ENCODE results near the gene CDH24.

DNA sequence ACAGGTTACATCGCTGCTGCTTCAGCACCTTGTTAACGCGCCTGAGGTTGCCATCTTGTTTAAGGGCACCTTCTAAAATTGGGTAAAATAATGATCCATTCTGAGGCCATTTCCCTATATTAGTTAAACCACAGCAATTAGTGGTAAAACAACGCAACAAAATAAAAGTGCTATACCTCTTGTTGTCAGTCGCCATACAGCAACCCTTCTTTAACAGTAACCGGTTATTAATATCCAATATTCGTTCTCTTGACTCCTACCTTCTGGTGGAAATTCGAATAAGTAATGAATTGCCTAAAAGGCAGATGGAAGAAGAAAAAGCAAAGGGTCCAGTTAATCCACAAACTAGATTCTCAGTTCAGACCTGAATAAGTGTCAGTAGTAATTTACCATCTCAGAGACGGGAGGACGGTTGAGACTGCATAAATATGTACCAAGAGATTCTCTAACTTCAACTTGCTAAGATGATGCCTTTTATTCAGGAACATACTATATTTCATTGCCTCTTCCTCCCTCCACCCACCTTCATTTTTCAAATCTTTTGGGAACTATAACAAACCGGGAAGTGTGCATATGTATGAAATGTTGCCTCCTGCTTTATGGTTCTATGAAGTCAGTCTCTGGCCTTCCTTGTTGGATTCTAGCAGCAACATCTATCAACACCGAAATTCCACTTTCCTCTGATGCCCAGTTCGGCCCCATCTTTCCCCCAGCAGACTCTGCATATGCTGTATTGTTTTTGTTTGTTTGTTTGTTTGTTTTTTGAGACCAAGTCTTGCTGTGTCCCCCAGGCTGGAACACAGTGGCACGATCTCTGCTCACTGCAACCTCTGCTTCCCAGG, 21.8 kb downstream of the CDH24 start:
- TF ChIP-seq, protein P1, sequence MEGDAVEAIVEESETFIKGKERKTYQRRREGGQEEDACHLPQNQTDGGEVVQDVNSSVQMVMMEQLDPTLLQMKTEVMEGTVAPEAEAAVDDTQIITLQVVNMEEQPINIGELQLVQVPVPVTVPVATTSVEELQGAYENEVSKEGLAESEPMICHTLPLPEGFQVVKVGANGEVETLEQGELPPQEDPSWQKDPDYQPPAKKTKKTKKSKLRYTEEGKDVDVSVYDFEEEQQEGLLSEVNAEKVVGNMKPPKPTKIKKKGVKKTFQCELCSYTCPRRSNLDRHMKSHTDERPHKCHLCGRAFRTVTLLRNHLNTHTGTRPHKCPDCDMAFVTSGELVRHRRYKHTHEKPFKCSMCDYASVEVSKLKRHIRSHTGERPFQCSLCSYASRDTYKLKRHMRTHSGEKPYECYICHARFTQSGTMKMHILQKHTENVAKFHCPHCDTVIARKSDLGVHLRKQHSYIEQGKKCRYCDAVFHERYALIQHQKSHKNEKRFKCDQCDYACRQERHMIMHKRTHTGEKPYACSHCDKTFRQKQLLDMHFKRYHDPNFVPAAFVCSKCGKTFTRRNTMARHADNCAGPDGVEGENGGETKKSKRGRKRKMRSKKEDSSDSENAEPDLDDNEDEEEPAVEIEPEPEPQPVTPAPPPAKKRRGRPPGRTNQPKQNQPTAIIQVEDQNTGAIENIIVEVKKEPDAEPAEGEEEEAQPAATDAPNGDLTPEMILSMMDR (IDR thresholded peaks at IDR 0.05) = no peak
- no peak for TF ChIP-seq POLR2A (IDR thresholded peaks at IDR 0.05)

All from right lobe of liver (tissue), 4 donors.